Chondrocyte (in vitro differentiated cells): ENCODE data around the gene DLG2. TPM values are rescaled to one million over a fixed set of nuclear protein-coding genes. Genes with fewer than 3 reads are reported as not detected.

ENCODE experiments used
- DNase-seq: peaks from one replicate; pipeline ENCODE4 v3.0.0; 2021; ENCODE audit warnings: mixed read lengths, low spot score
- H3K27ac Mint-ChIP-seq: one replicate; pipeline ENCODE4 v1.8.0; 2021; ENCODE audit warnings: mild to moderate bottlenecking, moderate library complexity, mixed read lengths; ENCODE audit not compliant: unreplicated experiment
- H3K27me3 Mint-ChIP-seq: 2 replicates; pipeline ENCODE4 v1.8.0; 2021; ENCODE audit warnings: low read depth, mixed read lengths
- H3K36me3 Mint-ChIP-seq: 2 replicates; pipeline ENCODE4 v1.8.0; 2021; ENCODE audit warnings: low read depth, mixed read lengths
- H3K4me1 Mint-ChIP-seq: 2 replicates; pipeline ENCODE4 v1.8.0; 2021; ENCODE audit warnings: low read depth, mild to moderate bottlenecking, mixed read lengths
- H3K4me3 Mint-ChIP-seq: one replicate; pipeline ENCODE4 v1.8.0; 2021; ENCODE audit warnings: mild to moderate bottlenecking, moderate library complexity, mixed read lengths; ENCODE audit not compliant: unreplicated experiment
- H3K9me3 Mint-ChIP-seq: 2 replicates; pipeline ENCODE4 v1.8.0; 2021; ENCODE audit warnings: low read depth, mixed read lengths
- CTCF ChIP-seq: fragments of 200-600 bp; sonication (generic); IDR thresholded peaks from 2 replicates; pipeline ENCODE4 v1.5.0; 2021; ENCODE audit warnings: antibody characterized with exemption, mild to moderate bottlenecking, moderate library complexity
- total RNA-seq: library from RNA; stranded (reverse); gene quantifications from 3 replicates; pipeline ENCODE4 v1.2.1, GENCODE V29; 2021

Gene DLG2
- total RNA-seq, 1 donor from 2014 or later: 1.3 TPM

- TF ChIP-seq CTCF: no peak
Measured at GRCh38 chr11:83864412-83865057, 1762.6 kb downstream of the DLG2 start.

DNA sequence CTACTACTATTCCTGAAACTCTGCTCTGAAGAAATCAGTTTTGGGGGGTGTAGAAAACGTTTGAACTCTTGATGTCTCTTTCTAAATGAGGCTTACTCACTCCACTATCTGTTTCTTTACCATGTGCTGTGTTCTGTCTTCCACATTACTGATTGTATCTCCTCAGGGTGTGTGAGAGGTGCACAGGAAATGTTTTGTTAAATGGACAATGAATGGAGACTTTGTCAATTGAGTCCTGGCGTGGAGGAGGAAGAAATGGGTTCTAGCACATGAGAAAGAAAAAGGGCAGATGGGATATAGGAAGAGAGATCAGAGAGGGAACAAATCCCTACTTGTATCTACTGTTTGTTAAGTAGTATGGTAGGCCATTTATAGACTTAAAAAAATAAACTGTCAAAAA lies 1763.9 kb downstream of the DLG2 start:
- peaks cover 15% of the 10 kb centered on the region for H3K9me3 Mint-ChIP-seq
- no peak overlapping the region for H3K27ac Mint-ChIP-seq
- no peak for DNase-seq
- H3K36me3 Mint-ChIP-seq: no peaks in the 10 kb centered on the region
- no peaks in the 10 kb centered on the region for H3K4me1 Mint-ChIP-seq
- H3K27me3 Mint-ChIP-seq: peaks cover 10% of the 10 kb centered on the region
- no peak overlapping the region for H3K4me3 Mint-ChIP-seq
- no peak for TF ChIP-seq CTCF

More at GRCh38 chr11:83864412-83865057, 1762.6 kb downstream of the DLG2 start:
- Mint-ChIP-seq H3K36me3 (no peaks in the 10 kb centered on the region), H3K27ac (no peak overlapping the region), H3K4me1 (no peaks in the 10 kb centered on the region), H3K9me3 (peaks cover 9% of the 10 kb centered on the region), H3K27me3 (peaks cover 7% of the 10 kb centered on the region), H3K4me3 (no peak overlapping the region)
- DNase-seq: no peak

DNA sequence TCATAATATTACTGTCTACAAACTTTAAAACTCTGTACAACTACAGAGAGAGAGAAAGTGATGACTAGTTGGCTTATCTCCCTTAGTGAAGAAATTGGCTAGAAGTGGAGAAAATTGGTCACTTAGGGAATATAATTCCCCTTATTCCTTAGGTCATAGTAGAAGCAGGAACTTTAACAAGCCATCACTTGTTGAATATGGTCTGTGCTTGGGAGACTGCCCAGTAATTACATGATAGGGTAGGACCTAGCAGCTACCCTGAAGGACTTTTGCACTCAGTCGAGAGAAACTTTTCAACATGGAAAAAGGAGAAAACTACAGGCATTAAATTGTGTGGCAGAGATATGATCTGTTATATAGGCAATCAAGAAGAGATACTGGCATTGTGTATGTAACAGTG lies 1764.5 kb downstream of the DLG2 start:
- TF ChIP-seq CTCF: no peak
- Mint-ChIP-seq H3K36me3 (no peaks in the 10 kb centered on the region), H3K4me1 (no peaks in the 10 kb centered on the region), H3K27ac (no peak overlapping the region), H3K27me3 (peaks cover 10% of the 10 kb centered on the region), H3K4me3 (no peak overlapping the region), H3K9me3 (peaks cover 17% of the 10 kb centered on the region)
- DNase-seq: no peak

GRCh38 chr11:83862033-83862432 lies 1765.1 kb downstream of the DLG2 start:
- Mint-ChIP-seq H3K4me3 (no peak overlapping the region), H3K36me3 (no peaks in the 10 kb centered on the region), H3K9me3 (peaks cover 24% of the 10 kb centered on the region), H3K27me3 (peaks cover 10% of the 10 kb centered on the region), H3K4me1 (no peaks in the 10 kb centered on the region), H3K27ac (no peak overlapping the region)
- no peak for DNase-seq
- TF ChIP-seq CTCF: no peak

- no peaks in the 10 kb centered on the region for H3K4me1 Mint-ChIP-seq
- peaks cover 11% of the 10 kb centered on the region for H3K27me3 Mint-ChIP-seq
- H3K9me3 Mint-ChIP-seq: peaks cover 32% of the 10 kb centered on the region
- H3K36me3 Mint-ChIP-seq: no peaks in the 10 kb centered on the region
- H3K27ac Mint-ChIP-seq: no peak overlapping the region
- H3K4me3 Mint-ChIP-seq: no peak overlapping the region
- DNase-seq: no peak
- no peak for TF ChIP-seq CTCF
Measured at GRCh38 chr11:83858694-83859093, 1768.5 kb downstream of the DLG2 start.
